Loucy (cell line): Measurements from ENCODE around the gene SLC25A31.

Source experiments
- EZH2phosphoT487 ChIP-seq: fragments of 200-600 bp; IDR thresholded peaks from 2 replicates; pipeline ENCODE4 v1.6.1; 2018; ENCODE audit warnings: antibody characterized with exemption, mild to moderate bottlenecking, moderate library complexity, borderline replicate concordance
- TF ChIP-seq, protein P1 (sequence below): fragments of 200-600 bp; sonication (generic); conservative IDR thresholded peaks from 2 replicates; pipeline ENCODE4 v1.5.1; 2014; ENCODE audit warnings: mild to moderate bottlenecking, antibody characterized with exemption, low read length

DNA sequence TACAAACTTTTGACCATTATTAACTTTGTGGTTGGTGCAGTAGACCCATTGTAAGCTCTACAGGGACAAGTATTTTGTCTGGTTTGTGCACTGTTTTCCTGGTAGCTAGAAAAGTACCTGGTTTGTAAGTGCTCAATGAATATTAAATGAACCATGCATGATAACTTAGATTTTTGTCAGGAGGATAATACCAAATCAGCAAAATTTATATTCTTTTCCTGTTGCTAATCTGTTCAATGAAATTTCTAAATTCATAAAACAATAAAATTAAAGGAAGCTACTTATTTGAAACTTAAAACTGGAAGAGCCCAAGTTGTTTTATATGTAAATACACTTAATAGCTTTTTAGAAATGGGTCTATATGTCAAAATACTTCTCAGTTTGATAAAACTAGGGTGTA is 69.5 kb downstream of the SLC25A31 start:
- TF ChIP-seq, protein P1, sequence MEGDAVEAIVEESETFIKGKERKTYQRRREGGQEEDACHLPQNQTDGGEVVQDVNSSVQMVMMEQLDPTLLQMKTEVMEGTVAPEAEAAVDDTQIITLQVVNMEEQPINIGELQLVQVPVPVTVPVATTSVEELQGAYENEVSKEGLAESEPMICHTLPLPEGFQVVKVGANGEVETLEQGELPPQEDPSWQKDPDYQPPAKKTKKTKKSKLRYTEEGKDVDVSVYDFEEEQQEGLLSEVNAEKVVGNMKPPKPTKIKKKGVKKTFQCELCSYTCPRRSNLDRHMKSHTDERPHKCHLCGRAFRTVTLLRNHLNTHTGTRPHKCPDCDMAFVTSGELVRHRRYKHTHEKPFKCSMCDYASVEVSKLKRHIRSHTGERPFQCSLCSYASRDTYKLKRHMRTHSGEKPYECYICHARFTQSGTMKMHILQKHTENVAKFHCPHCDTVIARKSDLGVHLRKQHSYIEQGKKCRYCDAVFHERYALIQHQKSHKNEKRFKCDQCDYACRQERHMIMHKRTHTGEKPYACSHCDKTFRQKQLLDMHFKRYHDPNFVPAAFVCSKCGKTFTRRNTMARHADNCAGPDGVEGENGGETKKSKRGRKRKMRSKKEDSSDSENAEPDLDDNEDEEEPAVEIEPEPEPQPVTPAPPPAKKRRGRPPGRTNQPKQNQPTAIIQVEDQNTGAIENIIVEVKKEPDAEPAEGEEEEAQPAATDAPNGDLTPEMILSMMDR = no peak
- no peak for TF ChIP-seq EZH2phosphoT487
